Progenitor cell of endocrine pancreas (in vitro differentiated cells): ENCODE measurements around the gene PRKCQ. TPM values are rescaled to one million over a fixed set of nuclear protein-coding genes. Genes with fewer than 3 reads are reported as not detected.

ENCODE experiments used
- DNase-seq: peaks from one replicate; pipeline ENCODE4 v3.0.0; 2021; ENCODE audit warnings: low spot score; ENCODE audit not compliant: unreplicated experiment
- H3K27ac Mint-ChIP-seq: 2 replicates; pipeline ENCODE4 v1.8.0; 2021; ENCODE audit warnings: mild to moderate bottlenecking, moderate library complexity, mixed read lengths
- H3K27me3 Mint-ChIP-seq: 2 replicates; pipeline ENCODE4 v1.8.0; 2021; ENCODE audit warnings: mixed read lengths
- H3K36me3 Mint-ChIP-seq: 2 replicates; pipeline ENCODE4 v1.8.0; 2022; ENCODE audit warnings: mixed read lengths; ENCODE audit not compliant: insufficient read depth
- H3K4me1 Mint-ChIP-seq: 2 replicates; pipeline ENCODE4 v1.8.0; 2021; ENCODE audit warnings: low read depth, mixed read lengths
- H3K4me3 Mint-ChIP-seq: 2 replicates; pipeline ENCODE4 v1.8.0; 2021; ENCODE audit warnings: low read depth, mild to moderate bottlenecking, moderate library complexity, mixed read lengths
- H3K9me3 Mint-ChIP-seq: 2 replicates; pipeline ENCODE4 v1.8.0; 2021; ENCODE audit warnings: low read depth, mixed read lengths
- total RNA-seq: library from RNA; stranded (reverse); gene quantifications from 2 replicates; pipeline ENCODE4 v1.2.1, GENCODE V29; 2021
- TF ChIP-seq, protein P1 (sequence below): fragments of 200-600 bp; sonication (generic); IDR thresholded peaks from one replicate; pipeline ENCODE4 v1.5.0; 2021; ENCODE audit warnings: antibody characterized with exemption, mild to moderate bottlenecking; ENCODE audit not compliant: unreplicated experiment

PRKCQ gene
- total RNA-seq, 1 donor from 2014 or later, result 5.6 TPM

DNA sequence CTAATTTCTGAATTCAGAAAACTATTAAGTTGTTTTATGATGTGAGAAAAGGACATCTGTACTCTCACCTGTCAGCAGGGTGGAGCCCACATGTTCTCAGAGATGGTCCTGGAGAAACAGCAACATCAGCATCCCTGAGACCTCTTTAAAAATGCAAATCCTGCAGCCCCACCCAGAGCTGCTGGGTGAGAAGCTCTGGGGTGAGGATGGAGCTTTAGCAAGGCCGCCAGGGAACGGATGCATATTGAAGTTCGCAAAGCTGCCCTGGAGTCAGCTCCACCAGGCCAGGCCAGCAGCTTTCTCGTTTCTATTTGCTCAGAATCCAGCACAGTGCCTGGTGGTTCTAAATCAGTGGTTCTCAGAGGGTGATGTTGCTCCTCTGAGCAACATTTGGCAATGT lies 49.1 kb downstream of the PRKCQ start:
- no peak for DNase-seq
- no peaks in the 10 kb centered on the region for H3K36me3 Mint-ChIP-seq
- no peaks in the 10 kb centered on the region for H3K9me3 Mint-ChIP-seq

DNA sequence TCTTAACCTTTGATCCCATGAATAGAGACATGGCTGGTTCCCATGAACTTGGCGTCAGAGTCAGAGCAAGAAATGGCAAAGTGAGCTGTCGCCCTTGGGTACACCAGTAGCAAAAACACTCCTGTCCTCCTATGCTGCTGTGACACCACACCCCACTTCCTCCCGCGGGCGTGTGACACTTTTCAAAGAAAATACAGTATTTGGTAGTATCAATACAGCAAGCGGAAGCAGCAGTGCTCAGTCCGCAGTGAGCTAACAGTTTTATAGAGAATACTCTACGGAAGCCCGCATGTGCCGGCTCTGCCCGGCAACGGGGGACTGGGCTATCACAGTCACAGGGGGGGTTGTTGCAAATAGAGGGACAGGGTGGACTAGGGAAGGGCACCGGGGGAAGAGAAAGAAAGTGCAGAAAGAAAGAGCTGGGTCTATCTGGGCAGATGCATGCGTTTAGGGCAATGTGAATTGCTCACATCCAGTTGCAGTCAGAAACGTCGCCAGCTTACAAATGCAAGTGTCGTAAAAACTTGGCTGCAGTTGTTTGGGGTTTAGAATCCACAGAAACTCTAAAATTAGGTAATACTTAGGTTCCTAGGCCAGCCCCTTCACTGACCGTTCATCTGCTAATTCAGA lies 49.8 kb downstream of the PRKCQ start:
- no peak overlapping the region for H3K4me3 Mint-ChIP-seq
- no peak for DNase-seq
- no peaks in the 10 kb centered on the region for H3K36me3 Mint-ChIP-seq
- no peaks in the 10 kb centered on the region for H3K4me1 Mint-ChIP-seq
- TF ChIP-seq, protein P1, sequence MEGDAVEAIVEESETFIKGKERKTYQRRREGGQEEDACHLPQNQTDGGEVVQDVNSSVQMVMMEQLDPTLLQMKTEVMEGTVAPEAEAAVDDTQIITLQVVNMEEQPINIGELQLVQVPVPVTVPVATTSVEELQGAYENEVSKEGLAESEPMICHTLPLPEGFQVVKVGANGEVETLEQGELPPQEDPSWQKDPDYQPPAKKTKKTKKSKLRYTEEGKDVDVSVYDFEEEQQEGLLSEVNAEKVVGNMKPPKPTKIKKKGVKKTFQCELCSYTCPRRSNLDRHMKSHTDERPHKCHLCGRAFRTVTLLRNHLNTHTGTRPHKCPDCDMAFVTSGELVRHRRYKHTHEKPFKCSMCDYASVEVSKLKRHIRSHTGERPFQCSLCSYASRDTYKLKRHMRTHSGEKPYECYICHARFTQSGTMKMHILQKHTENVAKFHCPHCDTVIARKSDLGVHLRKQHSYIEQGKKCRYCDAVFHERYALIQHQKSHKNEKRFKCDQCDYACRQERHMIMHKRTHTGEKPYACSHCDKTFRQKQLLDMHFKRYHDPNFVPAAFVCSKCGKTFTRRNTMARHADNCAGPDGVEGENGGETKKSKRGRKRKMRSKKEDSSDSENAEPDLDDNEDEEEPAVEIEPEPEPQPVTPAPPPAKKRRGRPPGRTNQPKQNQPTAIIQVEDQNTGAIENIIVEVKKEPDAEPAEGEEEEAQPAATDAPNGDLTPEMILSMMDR, result no peak
- H3K9me3 Mint-ChIP-seq, result no peaks in the 10 kb centered on the region
- peaks cover 17% of the 10 kb centered on the region for H3K27me3 Mint-ChIP-seq
- H3K27ac Mint-ChIP-seq, result no peak overlapping the region

More for the DNA sequence above, 49.1 kb downstream of the PRKCQ start:
- Mint-ChIP-seq H3K27ac (no peak overlapping the region), H3K4me3 (no peak overlapping the region), H3K4me1 (no peaks in the 10 kb centered on the region), H3K27me3 (peaks cover 17% of the 10 kb centered on the region)
- TF ChIP-seq, protein P1, result no peak

DNA sequence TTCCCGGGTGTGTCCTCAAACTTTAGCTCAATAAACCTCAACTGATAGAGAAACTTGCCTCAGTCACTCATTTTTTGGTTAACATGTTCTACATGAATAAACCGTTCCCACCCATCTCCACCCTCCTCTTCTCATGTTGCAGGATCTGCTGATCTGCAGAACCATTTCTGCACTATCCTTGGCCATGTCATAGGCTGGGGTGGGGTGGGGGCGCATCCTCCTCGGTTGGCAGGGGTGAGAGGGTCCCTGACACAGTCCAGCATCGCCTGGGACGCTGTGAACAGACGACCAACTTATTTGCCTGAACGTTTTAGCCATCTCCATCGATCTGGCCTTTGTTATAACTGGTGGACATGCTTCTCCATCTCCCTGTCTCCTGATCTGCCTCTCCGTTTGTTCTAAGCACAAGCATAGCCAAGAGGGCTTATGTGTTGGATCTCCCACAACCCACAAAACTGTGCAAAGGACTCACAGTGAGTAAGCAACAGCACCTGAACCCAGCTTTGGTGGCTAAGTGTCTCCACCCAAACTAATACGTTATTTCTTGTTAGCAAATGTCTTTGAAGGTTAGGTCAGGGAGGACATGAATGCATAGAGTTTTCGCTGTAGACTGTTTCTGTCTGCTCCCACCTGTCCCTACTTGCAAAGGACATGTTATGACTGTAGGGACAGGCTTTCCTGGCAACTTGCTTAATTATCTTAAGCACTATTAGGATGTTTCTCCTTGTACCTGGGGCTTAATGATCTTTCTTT lies 51.7 kb downstream of the PRKCQ start:
- H3K4me1 Mint-ChIP-seq, result no peaks in the 10 kb centered on the region

DNA sequence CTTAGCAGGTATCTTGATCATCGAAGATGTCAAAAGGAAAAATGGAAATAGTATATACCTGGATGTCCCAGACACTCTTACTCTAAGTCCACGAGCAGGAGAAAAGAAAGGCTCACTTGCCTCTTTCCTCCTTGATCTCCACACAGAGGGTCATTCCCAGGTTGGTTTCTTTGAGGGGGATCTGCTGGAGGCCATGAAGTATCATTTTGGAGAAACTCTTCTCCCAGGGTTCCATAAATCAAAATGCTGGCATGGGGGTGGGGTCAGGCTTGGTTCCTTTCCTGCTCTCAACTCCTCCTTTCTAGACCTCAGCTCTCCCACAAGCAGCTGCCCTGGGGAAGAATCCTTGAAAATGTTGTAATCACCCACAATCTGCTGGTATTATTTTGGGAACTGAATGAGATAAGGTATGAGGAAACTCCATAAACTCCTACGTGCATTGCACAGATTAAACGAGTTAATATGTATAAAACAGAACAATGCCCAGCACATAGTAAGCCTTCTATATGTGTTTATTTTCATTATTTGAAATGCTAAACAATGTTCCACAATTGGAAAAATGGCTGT lies 54.4 kb downstream of the PRKCQ start:
- Mint-ChIP-seq H3K9me3 (no peaks in the 10 kb centered on the region), H3K27ac (no peak overlapping the region), H3K4me1 (no peaks in the 10 kb centered on the region), H3K36me3 (no peaks in the 10 kb centered on the region), H3K4me3 (no peak overlapping the region), H3K27me3 (peaks cover 21% of the 10 kb centered on the region)
- no peak for DNase-seq
- TF ChIP-seq, protein P1, result no peak

More for the DNA sequence above, 51.7 kb downstream of the PRKCQ start:
- H3K27ac Mint-ChIP-seq, result no peak overlapping the region
- no peak overlapping the region for H3K4me3 Mint-ChIP-seq
- DNase-seq, result no peak
- no peaks in the 10 kb centered on the region for H3K36me3 Mint-ChIP-seq
- H3K27me3 Mint-ChIP-seq, result peaks cover 17% of the 10 kb centered on the region
- H3K9me3 Mint-ChIP-seq, result no peaks in the 10 kb centered on the region
- TF ChIP-seq, protein P1, result no peak

DNA sequence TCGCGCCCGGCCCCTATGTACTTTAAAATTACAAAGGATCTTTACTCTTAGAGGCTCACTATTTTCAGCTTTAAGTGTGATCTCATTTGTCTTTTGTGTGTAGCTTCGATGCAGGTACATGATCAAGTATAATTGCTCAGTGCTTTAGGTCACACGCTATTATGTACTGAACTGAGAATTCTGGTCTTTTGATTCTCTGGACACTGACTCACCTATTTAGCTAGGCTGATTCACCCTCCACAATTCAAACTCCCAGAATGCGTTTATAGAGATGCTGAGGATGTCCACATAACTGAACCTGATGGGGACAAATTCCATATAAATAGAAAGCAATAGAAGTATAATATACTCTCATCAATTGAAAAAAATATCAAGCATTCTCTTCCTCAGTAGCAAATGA lies 57.8 kb downstream of the PRKCQ start:
- Mint-ChIP-seq H3K27ac (no peak overlapping the region), H3K36me3 (no peaks in the 10 kb centered on the region), H3K4me1 (peaks cover 7% of the 10 kb centered on the region), H3K4me3 (no peak overlapping the region), H3K9me3 (no peaks in the 10 kb centered on the region), H3K27me3 (peaks cover 13% of the 10 kb centered on the region)
- DNase-seq, result no peak
- TF ChIP-seq, protein P1, result no peak
